K562 (cell line): ENCODE measurements around the gene PSMA2. TPM values are rescaled to one million over a fixed set of nuclear protein-coding genes. Genes with fewer than 3 reads are reported as not detected.
A peak's percentile ranks its signal among the peaks of the same experiment; 100 is the strongest.

Source experiments
- CHD1 ChIP-seq: fragments of 200-600 bp; sonication (generic); IDR thresholded peaks from one replicate; pipeline ENCODE4 v1.6.1; 2012; ENCODE audit warnings: mild to moderate bottlenecking, moderate library complexity, low read length, inconsistent platforms
- EGR1 ChIP-seq: fragments of 450-650 bp; conservative IDR thresholded peaks from 2 replicates; pipeline ENCODE4 v1.6.1; 2017; ENCODE audit warnings: mild to moderate bottlenecking
- ETV5 ChIP-seq: sonication (generic); formaldehyde crosslinking; IDR thresholded peaks from 2 replicates; pipeline ENCODE4 v1.4.0; 2020; ENCODE audit warnings: low read depth, mild to moderate bottlenecking, missing genetic modification reagents
- GATAD2A ChIP-seq: fragments of 450-650 bp; IDR thresholded peaks from 2 replicates; pipeline ENCODE4 v1.6.1; 2017
- GTF2E2 ChIP-seq: fragments of 200-800 bp; sonication (Bioruptor generic); IDR thresholded peaks from 2 replicates; pipeline ENCODE4 v1.6.1; 2016; ENCODE audit warnings: missing genetic modification characterization, missing compliant biosample characterization
- HDAC1 ChIP-seq, 2 experiments: fragments of 450-650 bp; IDR thresholded peaks; 2 replicates each; pipeline ENCODE4 v1.6.1; 2016 to 2017; ENCODE audit warnings: inconsistent platforms in 1 of 2, mild to moderate bottlenecking in 1 of 2, moderate library complexity in 1 of 2
- HEY1 ChIP-seq: fragments of 250-450 bp; sonication (Bioruptor Pico); IDR thresholded peaks from 2 replicates; pipeline ENCODE4 v1.5.0; 2020; ENCODE audit warnings: mild to moderate bottlenecking, moderate library complexity, borderline replicate concordance
- HNRNPL ChIP-seq: fragments of 200-400 bp; formaldehyde crosslinking; IDR thresholded peaks from 2 replicates; pipeline ENCODE4 v1.6.1; 2017; ENCODE audit warnings: low read depth, mild to moderate bottlenecking, low read length
- JUND ChIP-seq, 2 experiments: IDR thresholded peaks; 2 replicates in 1 of 2; 3 replicates in 1 of 2; pipeline ENCODE4 v1.6.1; 2011; ENCODE audit warnings: borderline replicate concordance in 2 of 2, low read depth in 2 of 2, low read length in 2 of 2, improper control_type of control experiment in 1 of 2, missing biosample characterization in 1 of 2, missing genetic modification characterization in 1 of 2, missing genetic modification reagents in 1 of 2
- MITF ChIP-seq: IDR thresholded peaks from 2 replicates; pipeline ENCODE4 v1.6.1; 2014; ENCODE audit warnings: antibody characterized with exemption
- POLR2G ChIP-seq: fragments of 200-400 bp; formaldehyde crosslinking; IDR thresholded peaks from 2 replicates; pipeline ENCODE4 v1.6.1; 2017; ENCODE audit warnings: low read depth, mild to moderate bottlenecking, antibody characterized with exemption, low read length, moderate library complexity
- RAD51 ChIP-seq: fragments of 450-650 bp; IDR thresholded peaks from 2 replicates; pipeline ENCODE4 v1.7.1; 2016; ENCODE audit warnings: low read depth, mild to moderate bottlenecking, borderline replicate concordance
- SAFB ChIP-seq: fragments of 200-400 bp; formaldehyde crosslinking; IDR thresholded peaks from 2 replicates; pipeline ENCODE4 v1.6.1; 2017; ENCODE audit warnings: low read depth, low read length, borderline replicate concordance
- SAP30 ChIP-seq: fragments of 200-600 bp; sonication (generic); IDR thresholded peaks from 2 replicates; pipeline ENCODE4 v1.6.1; 2012; ENCODE audit warnings: borderline replicate concordance, low read depth, mild to moderate bottlenecking, moderate library complexity, low read length, control low read depth, inconsistent platforms; ENCODE audit not compliant: insufficient read depth, poor library complexity, severe bottlenecking
- SP1 ChIP-seq: sonication (generic); formaldehyde crosslinking; IDR thresholded peaks from 2 replicates; pipeline ENCODE4 v1.8.1; 2022; ENCODE audit warnings: mild to moderate bottlenecking, missing genetic modification reagents
- TFE3 ChIP-seq: fragments of 450-650 bp; formaldehyde crosslinking; IDR thresholded peaks from 2 replicates; pipeline ENCODE4 v1.4.0; 2020; ENCODE audit warnings: mild to moderate bottlenecking, mixed read lengths
- YBX1 ChIP-seq: fragments of 450-650 bp; IDR thresholded peaks from 2 replicates; pipeline ENCODE4 v1.7.1; 2016; ENCODE audit warnings: mild to moderate bottlenecking
- ZNF511 ChIP-seq: sonication (generic); formaldehyde crosslinking; IDR thresholded peaks from 2 replicates; pipeline ENCODE4 v1.8.0; 2022; ENCODE audit warnings: mild to moderate bottlenecking, missing genetic modification reagents
- ZNF584 ChIP-seq: fragments of 200-800 bp; sonication (Bioruptor generic); IDR thresholded peaks from 2 replicates; pipeline ENCODE4 v1.6.1; 2016; ENCODE audit warnings: low read depth, mild to moderate bottlenecking, missing genetic modification characterization, missing compliant biosample characterization
- ZNF644 ChIP-seq: fragments of 200-800 bp; sonication (Bioruptor generic); IDR thresholded peaks from 2 replicates; pipeline ENCODE4 v1.6.1; 2016; ENCODE audit warnings: low read depth, missing genetic modification characterization, missing compliant biosample characterization
- ZNF766 ChIP-seq: fragments of 200-800 bp; sonication (Bioruptor generic); conservative IDR thresholded peaks from 2 replicates; pipeline ENCODE4 v1.6.1; 2016; ENCODE audit warnings: missing genetic modification characterization, missing compliant biosample characterization
- polyA plus RNA-seq, 8 experiments: library from polyadenylated mRNA; depleted of rRNA in 4 of 8; stranded (reverse) in 5 of 8; unstranded in 3 of 8; fragments of >200 nt; fragmentation: Nextera tagmentation in 2 of 8; fragmentation: Illumina TruSeq in 1 of 8; extraction: Ambion mirVana in 2 of 8; extraction: Trizol in 1 of 8; gene quantifications; 2 replicates each; pipeline versions ENCODE4 v1.2.1 to v1.2.3, GENCODE V29; 2011 to 2014; ENCODE audit warnings: inconsistent platforms in 1 of 8, missing spikeins in 1 of 8
- total RNA-seq, 7 experiments: library from RNA; depleted of rRNA in 6 of 7; stranded (reverse); fragments of >200 nt in 6 of 7; fragmentation: Illumina TruSeq in 2 of 7; extraction: Trizol in 2 of 7; gene quantifications; 2 replicates each; pipeline versions ENCODE4 v1.2.1 to v1.2.3, GENCODE V29; 2011 to 2021; ENCODE audit warnings: low replicate concordance in 1 of 7

Gene PSMA2
- total and polyA plus RNA-seq, 9 of the 15 experiments (the other 6 are each of a cell fraction or from before 2014, with no cell fraction given): 91.7 to 1,070 (median 213) TPM

GRCh38 chr7:42911454-42912447 lies 20.2 kb downstream of the PSMA2 start, which contains the start of gene C7orf25 (continued):
- TF ChIP-seq ZNF511 (CRISPR knock-in tag) (peak; percentile 42; the same call in 1 of the 2 replicates), ETV5 (CRISPR knock-in tag) (peak; percentile 66), HNRNPL (peak; percentile 24; the same call in 1 of the 2 replicates), SAP30 (peak; percentile 29), GTF2E2 (tag) (0 out of 2 replicates have a peak, but pooled peaks have one; percentile 54), YBX1 (no peak), HEY1 (no peak), JUND (IDR thresholded peaks at IDR 0.05; ENCODE audit: borderline replicate concordance, low read depth, low read length) (peak; percentile 35; the same call in 1 of the 2 replicates), JUND (tag; IDR thresholded peaks at IDR 0.05; ENCODE audit: borderline replicate concordance, low read depth, low read length) (no peak; the same call in 2 of the 3 replicates), EGR1 (peak; percentile 78), SAFB (0 out of 2 replicates have a peak, but pooled peaks have one; percentile 35), ZNF644 (tag) (no peak; the same call in 1 of the 2 replicates), POLR2G (peak; percentile 87), ZNF584 (0 out of 2 replicates have a peak, but pooled peaks have one; percentile 32), MITF (peak; percentile 64), HDAC1 (IDR thresholded peaks at IDR 0.05) (peak in 1 of 2 experiments; percentile 67; a peak in 2 of 4 replicates), RAD51 (peak; percentile 98), GATAD2A (0 out of 2 replicates have a peak, but pooled peaks have one; percentile 38), SP1 (CRISPR knock-in tag) (peak; percentile 69), TFE3 (CRISPR knock-in tag) (peak; percentile 98), ZNF766 (CRISPR knock-in tag) (peak; percentile 61; the same call in 1 of the 2 replicates), CHD1 (no peak)
